HG03045 (cell line): Measurements from ENCODE around the gene TRMO.
A peak's percentile ranks its signal among the peaks of the same experiment; 100 is the strongest.

Experiments used
- ATAC-seq: cut with Tn5 transposase; IDR thresholded peaks from one replicate; pipeline ENCODE4 v1.9.1; 2021; ENCODE audit warnings: mild to moderate bottlenecking, moderate library complexity; ENCODE audit not compliant: unreplicated experiment

Gene TRMO

DNA sequence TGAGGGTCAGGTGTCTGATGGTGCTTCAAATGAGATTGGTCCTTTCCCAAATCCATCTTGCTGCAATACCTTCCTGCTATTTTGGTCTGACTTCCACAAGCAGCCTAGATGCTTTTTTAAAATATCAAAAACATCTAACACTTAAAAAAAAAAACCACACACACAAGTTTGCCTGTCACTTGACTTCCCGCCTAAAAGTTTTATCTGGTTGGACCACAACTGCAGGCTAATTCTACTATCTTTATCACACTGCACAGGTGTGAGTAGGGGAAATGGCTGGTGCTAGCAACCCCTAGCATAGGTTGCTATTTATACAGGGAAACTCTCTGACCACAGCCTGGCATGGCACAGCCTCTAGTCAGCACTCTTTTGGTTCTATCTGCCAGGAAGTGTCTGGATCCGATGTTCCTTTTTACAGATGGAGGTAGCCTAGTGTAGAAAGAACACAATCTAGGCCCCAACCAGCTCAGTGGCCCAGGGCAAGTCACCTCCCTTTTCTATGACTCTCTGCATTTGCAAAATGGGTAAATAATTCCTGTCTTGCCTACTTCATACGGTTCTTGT lies 15.9 kb upstream of the TRMO start, which contains the start of gene HEMGN:
HEMGN (minus strand) TSS at position 92 of the 564 bp plus-strand sequence; CDS start at position 56, 36 bp downstream.
- ATAC-seq = peak; percentile 57

DNA sequence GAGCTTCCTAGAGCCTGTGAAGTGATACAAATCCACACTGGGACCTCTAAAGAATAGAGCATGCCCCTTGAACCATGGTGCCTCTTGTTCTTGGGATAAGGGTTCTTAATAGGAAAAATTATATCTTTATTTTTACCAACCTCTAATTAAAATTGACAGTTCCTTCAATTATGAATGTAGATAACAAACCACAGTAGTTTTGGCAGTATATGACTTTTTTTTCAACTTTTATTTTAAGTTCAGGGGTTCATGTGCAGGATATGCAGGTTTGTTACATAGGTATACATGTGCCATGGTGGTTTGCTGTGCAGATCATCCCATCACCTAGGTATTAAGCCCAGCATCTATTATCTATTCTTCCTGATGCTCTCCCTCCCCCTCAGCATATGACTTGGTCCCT lies 14.7 kb upstream of the TRMO start:
- ATAC-seq = no peak

DNA sequence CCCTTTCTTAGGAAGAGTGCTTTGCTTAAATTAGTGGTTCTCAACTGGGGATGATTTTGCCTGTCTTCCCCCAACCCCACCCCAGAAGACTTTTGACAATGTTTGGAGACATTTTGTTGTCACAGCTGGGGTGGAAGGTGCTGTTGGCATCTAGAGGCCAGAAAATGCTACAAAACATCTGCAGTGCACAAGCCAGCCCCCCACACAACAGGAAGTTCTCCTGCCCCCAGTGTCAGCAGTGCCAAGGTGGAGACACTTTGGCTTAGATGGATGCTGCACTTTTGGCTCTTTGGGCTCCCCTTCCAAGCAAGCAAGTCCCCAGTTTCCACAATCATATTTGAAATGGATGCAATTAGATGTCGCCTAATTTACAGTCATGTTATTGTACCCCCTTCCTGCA lies 13.0 kb upstream of the TRMO start:
- ATAC-seq = no peak

DNA sequence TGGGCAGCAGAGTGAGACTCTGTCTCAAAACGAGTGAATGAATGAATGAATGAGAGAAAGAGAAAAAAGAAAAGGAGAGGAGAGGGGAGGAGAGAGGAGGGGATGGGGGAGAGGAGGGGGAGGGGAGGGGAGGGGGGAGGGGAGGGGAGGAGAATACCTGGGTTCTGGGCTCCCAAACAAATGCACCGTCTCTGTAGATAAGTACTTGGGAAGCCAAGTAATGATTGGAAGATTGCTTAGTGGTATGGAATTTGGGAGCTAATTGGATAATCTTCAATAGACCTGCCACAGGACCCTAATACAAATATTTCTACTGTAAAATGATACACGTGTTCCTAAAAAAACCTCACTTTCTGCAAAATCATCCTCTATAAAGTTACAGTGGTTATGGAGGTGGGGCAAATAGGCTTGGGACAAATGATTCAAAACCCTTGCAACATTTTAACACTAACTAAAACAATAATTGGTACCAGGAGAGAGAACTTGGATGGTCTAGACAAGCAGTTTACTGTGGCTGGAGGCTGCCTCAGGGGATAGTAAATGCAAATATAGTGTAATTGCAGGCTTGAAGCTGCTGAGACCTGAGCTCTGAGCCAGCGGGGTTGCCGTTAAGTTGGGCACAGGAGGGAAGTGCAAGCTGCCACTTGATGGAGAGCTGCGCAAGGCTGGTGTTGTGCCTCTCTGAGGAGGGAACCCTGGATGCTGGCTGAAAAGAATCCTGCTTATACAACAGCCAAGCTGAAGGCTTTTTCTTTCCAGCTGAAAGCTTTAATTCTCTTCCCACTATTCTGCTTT lies 12.2 kb upstream of the TRMO start:
- no peak for ATAC-seq

DNA sequence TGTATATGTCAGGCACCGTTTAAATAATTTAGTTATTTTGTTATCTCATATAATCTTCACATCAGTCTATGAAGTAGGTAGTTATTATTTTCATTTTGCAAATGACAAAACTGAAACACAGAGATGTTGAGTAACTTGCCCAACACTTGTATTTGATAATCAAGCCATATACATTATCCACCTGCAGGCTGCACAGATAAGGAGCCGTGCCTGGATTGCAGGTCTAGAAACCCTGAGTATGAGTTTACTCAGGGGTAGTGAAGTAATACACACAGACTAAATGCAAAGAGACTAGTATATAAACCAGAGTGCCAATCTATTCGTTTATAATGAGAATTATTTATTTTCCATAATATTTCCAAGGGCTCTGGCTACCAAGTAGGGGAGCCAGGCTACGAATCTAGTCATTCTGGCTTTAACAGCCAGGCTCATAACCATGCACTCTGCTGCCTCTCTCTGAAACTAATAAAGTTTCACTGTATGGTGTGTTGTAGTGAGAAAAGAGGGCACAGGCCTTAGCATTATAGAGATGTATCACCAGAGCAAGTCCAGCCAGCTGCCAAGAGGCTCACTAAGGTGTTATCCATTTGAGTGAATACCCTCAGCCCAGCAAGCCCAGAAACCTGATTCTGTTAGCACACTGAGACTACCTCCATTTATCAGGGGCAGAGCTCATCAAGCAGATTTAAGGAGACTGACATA lies 11.1 kb upstream of the TRMO start:
- ATAC-seq = no peak

DNA sequence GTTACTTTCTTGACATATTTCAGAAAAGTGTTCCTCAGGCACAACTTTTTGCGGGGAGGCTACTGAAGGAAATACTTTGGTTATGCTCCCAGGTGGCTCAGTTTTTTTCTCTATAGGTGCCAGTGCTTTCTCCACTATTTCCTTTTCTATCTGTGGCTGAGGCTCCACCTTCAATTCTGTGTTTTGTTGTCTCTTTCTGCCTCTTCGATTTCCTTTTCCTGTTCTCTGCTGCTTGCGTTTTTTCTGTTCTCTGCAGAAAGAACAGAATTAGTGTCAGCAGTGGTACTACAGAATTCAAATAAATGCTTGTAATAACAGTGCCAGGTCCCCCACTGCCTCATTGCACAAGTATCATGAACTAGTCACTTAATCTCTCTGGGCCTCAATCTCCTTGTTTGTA lies 8.7 kb upstream of the TRMO start:
- no peak for ATAC-seq

DNA sequence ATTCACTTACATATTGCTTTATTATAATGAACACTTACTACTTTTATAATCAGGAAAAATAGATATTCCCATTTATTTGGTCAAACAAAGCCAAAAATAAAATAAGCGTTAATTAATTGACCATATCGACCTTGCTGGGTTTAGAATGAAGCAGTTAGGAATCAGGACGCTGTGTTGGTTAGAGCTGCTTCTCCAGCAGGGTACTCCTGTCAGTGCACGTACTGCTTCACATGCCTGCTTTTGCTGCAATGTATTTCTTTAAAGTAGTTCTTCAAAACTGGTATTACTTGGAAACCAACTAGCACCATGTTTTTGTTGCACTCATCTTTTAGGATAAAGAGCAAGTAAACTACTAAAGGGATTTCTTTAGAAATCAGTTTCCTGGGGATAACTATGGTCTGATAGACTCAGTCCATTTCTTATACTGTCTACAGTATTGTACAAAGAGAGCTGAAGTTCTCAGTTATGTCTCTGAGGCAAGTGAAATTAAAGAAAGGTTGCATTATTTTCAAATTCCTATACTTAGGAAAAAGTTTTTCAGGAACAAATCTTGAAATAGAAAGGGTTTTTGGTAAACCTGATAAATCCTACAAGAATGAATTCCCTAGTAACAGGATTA lies 6.8 kb upstream of the TRMO start:
- ATAC-seq = no peak

DNA sequence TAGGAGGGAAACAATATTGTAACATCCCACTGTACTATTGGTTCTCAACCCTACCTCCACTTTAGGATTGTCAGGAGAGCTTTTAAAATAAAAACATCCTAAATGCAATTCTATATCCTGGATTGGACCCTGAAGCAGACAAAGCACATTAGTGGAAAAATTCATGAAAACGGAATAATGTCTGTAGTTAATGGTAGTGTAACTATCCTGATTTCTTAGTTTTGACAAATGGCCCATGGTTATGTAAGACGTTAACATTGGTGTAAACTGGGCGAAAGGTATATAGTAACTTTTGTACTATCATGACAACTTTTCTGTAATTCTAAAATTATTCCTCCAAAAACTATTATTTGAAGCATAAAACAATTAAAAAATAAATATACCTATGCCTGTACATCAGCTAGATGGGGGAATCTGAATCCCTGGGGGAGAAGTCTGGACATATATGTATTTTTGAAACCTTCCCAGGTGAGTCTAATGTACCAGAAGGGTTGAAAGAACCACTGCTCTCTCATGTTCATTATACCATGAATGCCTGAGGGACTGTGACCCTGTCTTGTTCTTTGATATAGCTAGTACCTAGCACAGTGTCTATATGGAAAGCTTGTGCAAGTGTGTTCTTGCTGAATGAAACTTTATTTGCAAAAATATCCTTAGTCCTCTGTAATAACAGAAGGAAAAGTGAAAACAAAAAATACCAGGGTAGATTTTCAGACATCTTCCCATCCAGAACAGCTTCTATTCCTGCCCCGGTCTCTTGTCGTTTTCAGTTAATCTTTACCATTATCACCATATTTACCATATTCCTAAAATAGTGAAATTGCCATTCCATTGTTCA lies 3.4 kb upstream of the TRMO start:
- no peak for ATAC-seq

DNA sequence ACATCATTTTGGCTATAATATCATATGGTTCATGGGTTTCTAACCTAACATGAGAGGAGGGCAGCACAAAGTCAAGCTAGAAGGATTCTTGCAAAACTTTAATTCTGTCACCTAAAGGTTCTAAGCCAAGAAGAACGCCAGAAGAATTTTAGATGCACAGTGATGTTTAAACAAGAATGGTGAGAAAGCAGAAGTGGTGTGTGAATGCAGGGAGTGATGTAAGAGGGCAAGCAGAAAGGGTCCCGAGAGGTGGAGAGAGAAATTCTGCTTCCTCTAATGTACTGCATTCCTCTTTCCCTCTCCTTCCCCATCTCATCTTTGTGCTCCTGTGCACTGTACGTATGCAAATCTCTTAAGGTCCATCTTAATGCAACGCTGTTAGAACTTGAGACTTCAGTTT lies 2.1 kb upstream of the TRMO start:
- ATAC-seq = no peak

DNA sequence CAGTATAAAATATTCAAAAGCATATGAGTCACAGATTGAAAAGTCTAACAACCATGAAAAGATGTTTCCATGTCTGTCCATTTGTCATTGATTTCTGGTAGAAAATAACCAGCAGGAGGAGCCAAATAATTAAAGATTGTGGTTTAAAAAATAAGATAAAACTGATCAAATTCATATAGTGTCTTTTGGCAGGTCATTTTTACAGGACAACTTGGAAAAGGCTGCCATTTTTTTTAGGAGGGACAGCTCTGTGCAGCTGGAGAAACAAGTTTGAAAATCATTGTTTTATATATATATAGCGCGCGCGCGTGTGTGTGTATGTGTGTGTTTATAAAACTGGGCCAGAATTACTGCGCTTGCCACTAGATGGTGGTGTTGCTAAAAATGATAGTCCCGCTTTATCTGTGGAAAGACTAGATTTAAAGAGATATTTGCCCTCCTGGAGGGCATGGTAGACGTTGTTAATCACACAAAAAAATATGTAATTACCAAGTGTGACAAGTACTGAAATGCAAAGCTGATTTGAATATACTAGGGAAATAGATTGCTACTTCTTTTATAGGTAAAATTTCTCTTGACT lies 1.3 kb upstream of the TRMO start:
- peak; percentile 30 for ATAC-seq

DNA sequence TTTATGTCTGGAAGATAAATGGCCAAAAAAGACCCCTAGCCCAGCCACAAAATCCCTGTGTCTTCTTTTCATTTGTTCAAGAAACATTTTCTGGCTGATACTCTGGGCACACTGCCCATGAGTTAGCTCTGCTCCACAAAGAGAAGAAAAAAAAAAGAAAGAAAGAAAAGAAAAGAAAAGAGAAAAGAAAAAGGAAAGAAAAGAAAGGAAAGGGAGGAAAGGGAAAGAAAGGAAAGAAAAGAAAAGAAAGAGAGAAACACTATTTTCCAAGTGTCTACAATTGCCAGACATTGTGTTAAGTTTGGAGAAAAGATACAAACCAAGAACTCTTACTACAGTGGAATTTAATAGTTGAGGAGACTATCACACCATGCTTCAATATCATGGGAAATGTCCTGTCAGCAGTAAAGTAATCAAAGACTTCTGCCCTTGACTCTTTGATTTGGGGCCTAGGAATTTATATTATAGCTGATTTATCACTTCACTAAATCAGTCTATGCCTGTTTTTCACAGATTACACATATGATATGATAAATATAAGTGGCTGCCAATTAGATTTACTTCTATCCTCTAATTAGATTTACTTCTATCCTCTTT lies 3.0 kb downstream of the TRMO start:
- no peak for ATAC-seq

DNA sequence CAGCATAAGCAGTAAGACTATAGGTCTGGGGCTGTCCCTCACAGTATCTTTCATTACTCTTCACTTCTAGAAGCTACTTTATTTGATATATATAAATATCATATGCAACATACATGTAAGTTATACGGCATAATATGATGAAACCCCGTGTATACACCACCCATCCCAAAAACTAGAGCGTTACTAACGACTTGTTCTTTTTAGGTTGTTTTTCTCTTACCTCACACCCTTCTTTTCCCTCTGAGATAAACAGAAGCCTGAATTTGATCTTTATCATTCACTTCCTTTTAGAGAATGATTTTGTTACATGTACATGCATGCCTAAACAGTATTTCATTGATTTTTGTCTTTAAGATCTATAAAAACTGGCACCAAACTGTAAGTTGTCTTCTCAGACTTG lies 3.7 kb downstream of the TRMO start:
- ATAC-seq = no peak

DNA sequence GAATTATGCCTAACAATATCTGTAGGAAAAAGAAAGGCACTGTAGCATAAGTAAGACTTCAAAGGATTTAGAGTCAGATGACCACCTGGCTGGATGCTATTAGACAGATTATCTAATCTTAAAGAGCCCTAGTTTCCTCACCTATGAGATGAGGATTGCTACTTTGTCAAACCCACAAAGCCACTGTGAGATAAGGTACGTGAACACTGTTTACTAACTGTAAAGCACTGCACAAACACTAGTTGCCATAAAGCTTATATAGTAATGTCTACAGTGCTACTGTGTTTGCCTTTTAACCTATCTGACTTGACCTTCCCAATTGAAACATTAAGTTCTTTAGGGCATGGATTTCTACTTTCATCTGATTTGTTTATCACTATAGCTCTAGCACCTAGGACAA lies 10.3 kb downstream of the TRMO start:
- ATAC-seq = no peak

DNA sequence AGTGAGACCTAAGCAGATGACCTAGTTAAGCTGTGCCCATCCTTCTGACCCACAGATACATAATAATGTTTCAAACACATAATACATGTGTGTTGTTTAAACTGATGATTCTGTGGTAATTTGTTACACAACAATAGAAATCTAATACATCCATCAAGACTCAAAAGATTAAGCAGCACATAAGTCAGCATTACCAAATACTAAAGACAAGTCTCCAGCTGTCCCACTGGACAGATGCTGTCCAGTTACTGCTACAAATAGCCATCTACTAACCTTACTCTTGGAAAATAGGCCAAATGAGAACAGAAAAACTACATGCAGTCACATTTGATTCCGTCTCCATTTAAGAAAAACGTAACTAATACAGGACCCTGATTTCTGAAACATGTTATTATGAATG lies 10.8 kb downstream of the TRMO start:
- no peak for ATAC-seq

DNA sequence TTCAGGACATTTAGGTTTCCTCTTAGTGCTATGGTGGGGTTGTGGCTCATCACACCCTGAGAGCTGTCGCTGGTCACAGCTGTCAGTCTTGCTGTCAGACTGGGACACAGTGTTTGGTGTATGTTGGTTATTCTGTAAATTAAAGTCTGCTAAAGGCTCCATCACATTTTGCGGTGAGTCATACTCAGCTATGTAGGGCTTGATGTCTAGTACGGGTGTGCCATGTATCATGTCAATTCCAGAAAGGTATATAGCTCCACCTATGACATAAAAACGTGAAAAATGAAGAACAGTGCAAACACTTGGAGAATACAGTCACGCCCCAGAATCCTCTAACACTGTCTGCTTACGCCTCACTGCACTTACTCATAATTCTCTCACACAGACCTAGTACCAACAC lies 11.9 kb downstream of the TRMO start:
- no peak for ATAC-seq

DNA sequence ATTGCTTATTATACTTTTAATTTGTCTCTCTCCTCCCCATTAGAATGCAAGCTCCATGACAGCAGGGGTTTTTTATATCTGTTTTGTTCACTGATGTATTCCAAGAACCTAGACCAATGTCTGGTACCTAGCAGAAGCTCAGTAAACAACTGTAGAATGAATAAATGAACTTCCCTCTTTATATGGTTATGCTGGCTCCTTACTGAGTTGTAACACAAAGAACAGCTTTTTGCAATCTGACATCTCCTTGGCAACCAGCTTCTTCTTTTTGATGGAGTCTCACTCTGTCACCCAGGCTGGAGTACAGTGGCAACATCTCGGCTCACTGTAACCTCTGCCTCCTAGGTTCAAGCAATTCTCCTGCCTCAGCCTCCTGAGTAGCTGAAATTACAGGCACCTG lies 13.6 kb downstream of the TRMO start:
- ATAC-seq = no peak

DNA sequence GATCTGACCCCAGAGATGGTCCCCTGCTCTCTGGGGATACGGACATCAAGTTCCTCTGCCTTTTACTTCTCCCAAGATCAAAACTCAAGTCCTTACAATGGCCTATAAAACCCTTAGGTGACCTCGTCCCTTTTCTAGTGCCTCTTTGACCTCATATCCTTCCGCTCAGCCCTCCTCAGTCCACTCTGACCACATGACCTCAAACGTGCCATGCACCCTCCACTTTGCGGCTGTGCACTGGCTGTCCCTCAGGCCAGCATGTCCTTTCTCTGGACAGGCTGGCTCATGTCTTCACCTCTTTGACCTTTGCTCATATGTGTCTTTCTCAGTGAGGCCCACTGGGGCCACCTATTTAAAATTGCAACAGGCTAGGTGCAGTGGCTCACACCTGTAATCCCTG lies 14.7 kb downstream of the TRMO start:
- no peak for ATAC-seq

DNA sequence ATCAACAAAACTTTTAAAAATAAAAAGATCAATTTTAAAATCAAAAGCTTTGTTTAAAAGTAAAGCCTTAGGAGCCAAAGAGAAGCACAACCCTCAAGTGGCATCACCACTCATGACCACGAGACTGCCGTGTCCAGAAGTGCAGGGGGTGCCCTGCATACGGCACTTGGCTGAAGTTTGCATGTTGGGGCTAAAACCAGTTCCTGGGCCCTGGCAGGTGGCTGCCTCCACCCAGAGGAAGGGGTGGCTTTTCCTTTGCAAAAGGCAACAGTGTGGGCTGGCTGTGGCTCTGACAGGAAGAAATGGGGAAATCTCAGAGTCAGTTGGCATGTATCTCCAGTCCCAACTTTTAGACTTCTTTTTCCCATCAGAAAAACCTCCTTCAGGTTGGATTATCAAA lies 15.3 kb downstream of the TRMO start:
- ATAC-seq = no peak

DNA sequence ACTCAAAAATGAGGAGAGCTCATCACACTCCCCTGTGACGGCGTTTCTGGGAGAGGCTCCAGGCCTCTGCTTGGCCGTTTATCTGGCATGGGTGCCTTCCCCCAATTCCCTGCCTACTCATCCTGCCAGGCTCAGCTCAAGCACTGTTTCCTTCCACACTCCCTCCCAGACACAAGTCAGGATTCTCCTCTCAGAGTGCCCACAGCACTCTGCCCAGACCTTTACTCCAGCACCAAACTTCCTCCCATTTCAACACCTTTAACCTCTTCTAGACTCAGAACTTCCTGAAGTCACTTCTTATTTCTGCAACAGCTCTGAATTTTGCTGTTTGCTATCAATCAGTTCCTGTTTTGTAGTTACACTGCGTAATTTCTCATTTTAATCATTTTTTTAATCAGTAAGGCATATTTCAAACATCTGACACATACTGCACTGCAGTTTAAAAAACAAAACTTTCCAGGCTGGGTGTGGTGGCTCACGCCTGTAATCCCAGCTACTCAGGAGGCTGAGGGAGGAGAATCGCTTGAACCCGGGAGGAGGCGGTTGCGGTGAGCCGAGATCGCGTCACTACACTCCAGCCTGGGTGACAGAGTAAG lies 16.0 kb downstream of the TRMO start:
- ATAC-seq = no peak

DNA sequence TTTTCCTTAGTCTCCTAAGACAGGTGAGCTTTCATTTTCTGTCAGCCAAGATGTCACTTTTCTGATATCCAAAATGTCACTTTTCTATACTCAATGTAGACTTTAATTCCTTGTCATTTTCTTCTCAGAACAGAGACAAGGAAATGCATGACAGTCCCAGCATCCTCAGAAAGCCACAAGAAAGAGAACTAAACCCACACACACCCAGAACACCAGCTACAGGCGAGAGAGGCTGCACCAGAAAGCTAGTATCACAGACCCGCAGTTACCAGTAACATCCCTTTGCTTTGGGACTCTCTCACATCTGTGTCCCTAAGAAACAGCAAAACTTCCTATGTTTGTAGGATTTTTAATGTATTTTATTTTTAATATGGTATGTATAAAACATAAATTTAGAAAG lies 17.1 kb downstream of the TRMO start:
- no peak for ATAC-seq
